PFSK-1 (cell line): ENCODE results near the gene MAP7.

Experiments used
- POLR2AphosphoS5 ChIP-seq: IDR thresholded peaks from 2 replicates; pipeline ENCODE4 v1.6.1; 2012; ENCODE audit warnings: low read depth, mild to moderate bottlenecking, control low read depth, low read length, moderate library complexity
- SIN3A ChIP-seq: IDR thresholded peaks from 2 replicates; pipeline ENCODE4 v1.6.1; 2012; ENCODE audit warnings: mild to moderate bottlenecking, low read length, moderate library complexity, borderline replicate concordance; ENCODE audit not compliant: insufficient read depth
- TF ChIP-seq, protein P1 (sequence below), 2 experiments: IDR thresholded peaks; 2 replicates each; pipeline versions ENCODE4 v1.6.1 to v1.8.0; 2011 to 2012; ENCODE audit warnings: low read depth in 2 of 2, low read length in 2 of 2, control low read depth in 1 of 2, inconsistent platforms in 1 of 2, mild to moderate bottlenecking in 1 of 2, moderate library complexity in 1 of 2; ENCODE audit not compliant: insufficient read depth in 1 of 2

DNA sequence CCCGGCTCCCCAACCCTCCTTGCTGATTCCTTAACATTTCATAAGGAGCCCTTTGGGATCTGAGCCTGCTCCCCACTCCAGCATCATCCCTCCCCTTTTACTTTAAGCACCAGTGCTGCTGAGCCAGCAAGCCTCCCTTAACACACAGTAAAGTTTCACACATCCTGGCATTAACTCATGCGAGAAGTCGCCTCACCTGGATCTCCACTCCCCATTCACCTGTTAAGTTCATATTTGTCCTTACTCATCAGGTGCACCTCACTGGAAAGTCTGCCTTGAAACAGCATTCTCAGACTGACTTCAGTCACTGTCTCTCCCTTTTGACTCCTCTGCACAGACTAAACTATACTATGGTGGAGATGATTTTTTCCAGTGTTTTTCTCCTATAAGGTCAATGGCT is 47.8 kb upstream of the MAP7 start:
- no peak for TF ChIP-seq SIN3A
- TF ChIP-seq, protein P1, sequence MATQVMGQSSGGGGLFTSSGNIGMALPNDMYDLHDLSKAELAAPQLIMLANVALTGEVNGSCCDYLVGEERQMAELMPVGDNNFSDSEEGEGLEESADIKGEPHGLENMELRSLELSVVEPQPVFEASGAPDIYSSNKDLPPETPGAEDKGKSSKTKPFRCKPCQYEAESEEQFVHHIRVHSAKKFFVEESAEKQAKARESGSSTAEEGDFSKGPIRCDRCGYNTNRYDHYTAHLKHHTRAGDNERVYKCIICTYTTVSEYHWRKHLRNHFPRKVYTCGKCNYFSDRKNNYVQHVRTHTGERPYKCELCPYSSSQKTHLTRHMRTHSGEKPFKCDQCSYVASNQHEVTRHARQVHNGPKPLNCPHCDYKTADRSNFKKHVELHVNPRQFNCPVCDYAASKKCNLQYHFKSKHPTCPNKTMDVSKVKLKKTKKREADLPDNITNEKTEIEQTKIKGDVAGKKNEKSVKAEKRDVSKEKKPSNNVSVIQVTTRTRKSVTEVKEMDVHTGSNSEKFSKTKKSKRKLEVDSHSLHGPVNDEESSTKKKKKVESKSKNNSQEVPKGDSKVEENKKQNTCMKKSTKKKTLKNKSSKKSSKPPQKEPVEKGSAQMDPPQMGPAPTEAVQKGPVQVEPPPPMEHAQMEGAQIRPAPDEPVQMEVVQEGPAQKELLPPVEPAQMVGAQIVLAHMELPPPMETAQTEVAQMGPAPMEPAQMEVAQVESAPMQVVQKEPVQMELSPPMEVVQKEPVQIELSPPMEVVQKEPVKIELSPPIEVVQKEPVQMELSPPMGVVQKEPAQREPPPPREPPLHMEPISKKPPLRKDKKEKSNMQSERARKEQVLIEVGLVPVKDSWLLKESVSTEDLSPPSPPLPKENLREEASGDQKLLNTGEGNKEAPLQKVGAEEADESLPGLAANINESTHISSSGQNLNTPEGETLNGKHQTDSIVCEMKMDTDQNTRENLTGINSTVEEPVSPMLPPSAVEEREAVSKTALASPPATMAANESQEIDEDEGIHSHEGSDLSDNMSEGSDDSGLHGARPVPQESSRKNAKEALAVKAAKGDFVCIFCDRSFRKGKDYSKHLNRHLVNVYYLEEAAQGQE (IDR thresholded peaks at IDR 0.05; ENCODE audit: insufficient read depth in 1 of 2, low read depth in 2 of 2, low read length in 2 of 2): no peak
- TF ChIP-seq POLR2AphosphoS5: no peak
